ENCODE data around the gene GRID1. TPM values are rescaled to one million over a fixed set of nuclear protein-coding genes. Genes with fewer than 3 reads are reported as not detected.
"Not testable (repeated sequence)": the region's sequence is repeated elsewhere in the genome, so short reads cannot be mapped to it uniquely, and the experiment has no call there.

Gene GRID1
- total RNA-seq, 2 donors from 2014 or later: 0.27 to 0.85 TPM

- no peaks in the 10 kb centered on the region for H3K36me3 ChIP-seq
- DNase-seq (ENCODE audit: low spot score) (no peak), ATAC-seq (ENCODE audit: insufficient number of reproducible peaks, low FRiP score, low read depth) (no peak)
These were observed 330.1 kb downstream of the GRID1 start for GRCh38 chr10:86036544-86036831.

GRCh38 chr10:86035791-86036543 lies 330.6 kb downstream of the GRID1 start:
- H3K27ac ChIP-seq: no peak overlapping the region
- ATAC-seq (ENCODE audit: insufficient number of reproducible peaks, low FRiP score, low read depth) (no peak), DNase-seq (ENCODE audit: low spot score) (no peak)
- H3K9me3 ChIP-seq: no peaks in the 10 kb centered on the region
- no peaks in the 10 kb centered on the region for H3K27me3 ChIP-seq (replicated peaks; ENCODE audit: insufficient read depth)
- TF ChIP-seq CTCF (IDR thresholded peaks at IDR 0.05): no peak
- H3K4me1 ChIP-seq (ENCODE audit: control insufficient read depth in 1 of 2, low read depth in 2 of 2): no peaks in the 10 kb centered on the region
- H3K4me3 ChIP-seq: no peak overlapping the region
- H3K36me3 ChIP-seq: no peaks in the 10 kb centered on the region

More at GRCh38 chr10:86036544-86036831, 330.1 kb downstream of the GRID1 start:
- Histone ChIP-seq H3K9me3 (no peaks in the 10 kb centered on the region), H3K4me3 (no peak overlapping the region), H3K4me1 (ENCODE audit: control insufficient read depth in 1 of 2, low read depth in 2 of 2) (no peaks in the 10 kb centered on the region), H3K27me3 (replicated peaks; ENCODE audit: insufficient read depth) (no peaks in the 10 kb centered on the region), H3K27ac (no peak overlapping the region)
- no peak for TF ChIP-seq CTCF (IDR thresholded peaks at IDR 0.05)

GRCh38 chr10:86034710-86035109 lies 331.9 kb downstream of the GRID1 start:
- no peak for ATAC-seq (ENCODE audit: insufficient number of reproducible peaks, low FRiP score, low read depth)
- no peak for DNase-seq (ENCODE audit: low spot score)
- Histone ChIP-seq H3K4me3 (no peak overlapping the region), H3K36me3 (no peaks in the 10 kb centered on the region), H3K27me3 (replicated peaks; ENCODE audit: insufficient read depth) (no peaks in the 10 kb centered on the region), H3K9me3 (no peaks in the 10 kb centered on the region), H3K4me1 (ENCODE audit: control insufficient read depth in 1 of 2, low read depth in 2 of 2) (no peaks in the 10 kb centered on the region), H3K27ac (no peak overlapping the region)
- TF ChIP-seq CTCF (IDR thresholded peaks at IDR 0.05): no peak

GRCh38 chr10:86033581-86033980 lies 333.0 kb downstream of the GRID1 start:
- Histone ChIP-seq H3K4me1 (ENCODE audit: control insufficient read depth in 1 of 2, low read depth in 2 of 2) (no peaks in the 10 kb centered on the region), H3K9me3 (no peaks in the 10 kb centered on the region), H3K27me3 (replicated peaks; ENCODE audit: insufficient read depth) (no peaks in the 10 kb centered on the region), H3K4me3 (no peak overlapping the region), H3K27ac (no peak overlapping the region), H3K36me3 (no peaks in the 10 kb centered on the region)
- DNase-seq (ENCODE audit: low spot score): no peak
- no peak for TF ChIP-seq CTCF (IDR thresholded peaks at IDR 0.05)
- no peak for ATAC-seq (ENCODE audit: insufficient number of reproducible peaks, low FRiP score, low read depth)

GRCh38 chr10:86032087-86032486 lies 334.5 kb downstream of the GRID1 start:
- H3K9me3 ChIP-seq; H3K4me1 ChIP-seq (ENCODE audit: control insufficient read depth in 1 of 2, low read depth in 2 of 2); ATAC-seq (ENCODE audit: insufficient number of reproducible peaks, low FRiP score, low read depth): not testable (repeated sequence)

GRCh38 chr10:86030312-86030711 lies 336.3 kb downstream of the GRID1 start:
- H3K27me3 ChIP-seq (replicated peaks; ENCODE audit: insufficient read depth): no peaks in the 10 kb centered on the region
- no peak for DNase-seq (ENCODE audit: low spot score)
- H3K4me1 ChIP-seq (ENCODE audit: control insufficient read depth in 1 of 2, low read depth in 2 of 2): no peaks in the 10 kb centered on the region
- no peaks in the 10 kb centered on the region for H3K36me3 ChIP-seq
- H3K9me3 ChIP-seq: no peaks in the 10 kb centered on the region
- H3K27ac ChIP-seq: no peak overlapping the region
- no peak for ATAC-seq (ENCODE audit: insufficient number of reproducible peaks, low FRiP score, low read depth)
- TF ChIP-seq CTCF (IDR thresholded peaks at IDR 0.05): no peak
- no peak overlapping the region for H3K4me3 ChIP-seq

More at GRCh38 chr10:86032087-86032486, 334.5 kb downstream of the GRID1 start:
- not testable (repeated sequence) for H3K4me3 ChIP-seq; H3K36me3 ChIP-seq; H3K27ac ChIP-seq; H3K27me3 ChIP-seq (replicated peaks; ENCODE audit: insufficient read depth); DNase-seq (ENCODE audit: low spot score)
